Thymus (tissue), 2 donors: ENCODE measurements around the gene PDIA3. TPM values are rescaled to one million over a fixed set of nuclear protein-coding genes. Genes with fewer than 3 reads are reported as not detected.

Experiments
- polyA plus RNA-seq: library from polyadenylated mRNA; stranded (reverse); fragments of 200-250 nt; gene quantifications from one replicate; pipeline ENCODE4 v1.2.3, GENCODE V29; 2013
- total RNA-seq: library from RNA; stranded (reverse); fragments of 120-200 nt; gene quantifications from one replicate; pipeline ENCODE4 v1.2.4, GENCODE V29; 2013
- donor health status: healthy.

Gene PDIA3
- total and polyA plus RNA-seq, 2 donors, result 102 to 209 TPM

Other genes starting within 250 kb of the PDIA3 start
- gene MAP1A, start 228.8 kb upstream of the PDIA3 start, total RNA-seq, result 12.7 TPM
- gene MAP1A, start 228.8 kb upstream of the PDIA3 start, polyA plus RNA-seq, result 3.6 TPM
- 4.6 TPM for gene PPIP5K1, start 156.2 kb upstream of the PDIA3 start, total RNA-seq
- 5.7 TPM for gene PPIP5K1, start 156.2 kb upstream of the PDIA3 start, polyA plus RNA-seq
- 0.09 TPM for gene CKMT1B, start 152.4 kb upstream of the PDIA3 start, total RNA-seq
- 0.94 TPM for gene CKMT1B, start 152.4 kb upstream of the PDIA3 start, polyA plus RNA-seq
- 0.05 TPM for gene STRC, start 127.6 kb upstream of the PDIA3 start, total RNA-seq
- 1.8 TPM for gene STRC, start 127.6 kb upstream of the PDIA3 start, polyA plus RNA-seq
- 0.80 TPM for gene CATSPER2, start 97.6 kb upstream of the PDIA3 start, total RNA-seq
- 4.9 TPM for gene CATSPER2, start 97.6 kb upstream of the PDIA3 start, polyA plus RNA-seq
- gene CKMT1A, start 52.6 kb upstream of the PDIA3 start, total RNA-seq, result 0.14 TPM
- 0.23 TPM for gene CKMT1A, start 52.6 kb upstream of the PDIA3 start, polyA plus RNA-seq
- gene ELL3, start 30.5 kb downstream of the PDIA3 start, total RNA-seq, result 3.2 TPM
- 7.3 TPM for gene ELL3, start 30.5 kb downstream of the PDIA3 start, polyA plus RNA-seq
- gene SERF2, start 45.9 kb downstream of the PDIA3 start, total RNA-seq, result 862 TPM
- 1,456 TPM for gene SERF2, start 45.9 kb downstream of the PDIA3 start, polyA plus RNA-seq
- gene SERINC4, start 53.8 kb downstream of the PDIA3 start, total RNA-seq, result 0.05 TPM
- gene SERINC4, start 53.8 kb downstream of the PDIA3 start, polyA plus RNA-seq, result 0.52 TPM
- 5.5 TPM for gene HYPK, start 54.2 kb downstream of the PDIA3 start, total RNA-seq
- 13.8 TPM for gene HYPK, start 54.2 kb downstream of the PDIA3 start, polyA plus RNA-seq
- gene MFAP1, start 78.3 kb downstream of the PDIA3 start, total RNA-seq, result 35.9 TPM
- gene MFAP1, start 78.3 kb downstream of the PDIA3 start, polyA plus RNA-seq, result 18.7 TPM
- 24.6 TPM for gene WDR76, start 80.6 kb downstream of the PDIA3 start, total RNA-seq
- gene WDR76, start 80.6 kb downstream of the PDIA3 start, polyA plus RNA-seq, result 3.5 TPM